ENCODE results near the gene SAC3D1. TPM values are rescaled to one million over a fixed set of nuclear protein-coding genes. Genes with fewer than 3 reads are reported as not detected.

The SAC3D1 gene
- polyA plus RNA-seq, 2 of the 4 experiments (the other 2 are of a cell fraction), result 12.9 to 29.0 TPM

- Histone ChIP-seq H3K27ac (no peak within 1 kb of the TSS), H3K4me2 (no peak within 1 kb of the TSS), H3K9me3 (no peaks in the 10 kb centered on the region), H3K4me1 (no peaks in the 10 kb centered on the region), H3K4me3 (no peak within 1 kb of the TSS)
- TF ChIP-seq ZSCAN20 (CRISPR knock-in tag; IDR thresholded peaks at IDR 0.05), result no peak
- TF ChIP-seq MAZ (IDR thresholded peaks at IDR 0.05; ENCODE audit: borderline replicate concordance, low read depth, low read length), result no peak
- TF ChIP-seq EP300 (IDR thresholded peaks at IDR 0.05), result no peak
- no peak for TF ChIP-seq RCOR1 (IDR thresholded peaks at IDR 0.05; ENCODE audit: low read depth, low read length)
- TF ChIP-seq HOXB5 (CRISPR knock-in tag; IDR thresholded peaks at IDR 0.05), result no peak
- TF ChIP-seq HOXA7 (CRISPR knock-in tag; IDR thresholded peaks at IDR 0.05), result no peak
- no peak for TF ChIP-seq RARB (CRISPR knock-in tag; IDR thresholded peaks at IDR 0.05)
- TF ChIP-seq JUNB (IDR thresholded peaks at IDR 0.05), result no peak
- no peak for TF ChIP-seq KDM5A (IDR thresholded peaks at IDR 0.05)
- TF ChIP-seq HEYL (CRISPR knock-in tag; IDR thresholded peaks at IDR 0.05), result no peak
- no peak for TF ChIP-seq ZFP36 (IDR thresholded peaks at IDR 0.05; ENCODE audit: borderline replicate concordance, partially characterized antibody)
- TF ChIP-seq CHD4 (IDR thresholded peaks at IDR 0.05; ENCODE audit: borderline replicate concordance), result no peak
- TF ChIP-seq HES2 (IDR thresholded peaks at IDR 0.05), result no peak
- no peak for TF ChIP-seq E2F6 (IDR thresholded peaks at IDR 0.05; ENCODE audit: borderline replicate concordance, low read depth)
- no peak for TF ChIP-seq JUN (IDR thresholded peaks at IDR 0.05)
- TF ChIP-seq CEBPB (IDR thresholded peaks at IDR 0.05), result no peak
- FAIRE-seq, result no peak
- POLR2A ChIA-PET, result interaction anchor here (0.6 kb wide), 1 partner anchor 43 kb away, joined by 4 read pairs; no protein-coding TSS in a partner anchor
- no peak for ATAC-seq
- CTCF ChIA-PET, result interaction anchor here (0.6 to 2.3 kb wide), 10 partner anchors 10 to 283 kb away, joined by 3 to 10 read pairs (median 3); partner anchors contain the start of gene SNX15
- DNase-seq (ENCODE audit: low read depth in 1 of 2, low spot score in 1 of 2), result no peak
- 81% methylated on average over 8 of the region's 8 CpGs for WGBS (ENCODE audit: missing lambda C conversion rate)
Observed at GRCh38 chr11:65058419-65059054, 17.5 kb downstream of the SAC3D1 start, which contains the start of gene NAALADL1. NAALADL1 (minus strand) TSS chr11:65058553; CDS start chr11:65058521, 32 bp downstream.

- H3K9me3 ChIP-seq, result no peaks in the 10 kb centered on the region
- no peak overlapping the region for H3K4me3 ChIP-seq
- H3K27ac ChIP-seq, result no peak overlapping the region
- no peaks in the 10 kb centered on the region for H3K4me1 ChIP-seq
- POLR2A ChIA-PET, result no interaction called here
- DNase-seq (ENCODE audit: low read depth in 1 of 2, low spot score in 1 of 2) (no peak), ATAC-seq (peak; percentile 16 to 48; a peak in 2 of 6 replicates), FAIRE-seq (no peak)
- TF ChIP-seq REST (IDR thresholded peaks at IDR 0.05), result no peak
- TF ChIP-seq ATOH8 (CRISPR knock-in tag; IDR thresholded peaks at IDR 0.05; ENCODE audit: low read depth), result no peak
- no peak for TF ChIP-seq POLR2AphosphoS2 (conservative IDR thresholded peaks at IDR 0.05; ENCODE audit: low read length)
- TF ChIP-seq HEYL (CRISPR knock-in tag; IDR thresholded peaks at IDR 0.05), result no peak
- no peak for TF ChIP-seq POLR2A (IDR thresholded peaks at IDR 0.05; ENCODE audit: low read length)
- no peak for TF ChIP-seq CHD2 (IDR thresholded peaks at IDR 0.05; ENCODE audit: low read length, partially characterized antibody)
- no peak overlapping the region for H3K4me2 ChIP-seq
- 47% methylated on average over 3 of the region's 3 CpGs for WGBS (ENCODE audit: missing lambda C conversion rate)
- CTCF ChIA-PET, result interaction anchor here (0.7 to 2.3 kb wide), 5 partner anchors 12 to 47 kb away, joined by 3 to 10 read pairs (median 4); no protein-coding TSS in a partner anchor
Observed at GRCh38 chr11:65059523-65059922, 18.5 kb downstream of the SAC3D1 start.
